WTC11 (cell line): ENCODE measurements around the gene IQGAP2. TPM values are rescaled to one million over a fixed set of nuclear protein-coding genes. Genes with fewer than 3 reads are reported as not detected.

Source experiments
- ATAC-seq: fragments of 200-7000 bp; cut with Tn5 transposase; 2 replicates; pipeline ENCODE4 v1.10.0; 2021; ENCODE audit warnings: mild to moderate bottlenecking, moderate library complexity
- CTCF ChIA-PET: fragments of 300-600 bp; sonication (Branson Sonifier 250); formaldehyde crosslinking; loops from one replicate; lab custom pipeline; 2021; ENCODE audit warnings: antibody characterized with exemption; lab: Charles Lee
- POLR2A ChIA-PET: fragments of 350-600 bp; sonication (Branson Sonifier 250); formaldehyde crosslinking; loops from one replicate; lab custom pipeline; 2021; ENCODE audit warnings: antibody characterized with exemption; lab: Charles Lee
- DNase-seq: peaks from one replicate; pipeline ENCODE4 v3.0.0; 2021; ENCODE audit warnings: low spot score
- H3K27ac Mint-ChIP-seq: 2 replicates; pipeline ENCODE4 v1.8.0; 2021; ENCODE audit warnings: mixed read lengths
- H3K27me3 Mint-ChIP-seq: 2 replicates; pipeline ENCODE4 v1.8.0; 2021; ENCODE audit warnings: low read depth, mild to moderate bottlenecking, moderate library complexity, mixed read lengths
- H3K36me3 Mint-ChIP-seq: 2 replicates; pipeline ENCODE4 v1.8.0; 2021; ENCODE audit warnings: mixed read lengths
- H3K4me1 Mint-ChIP-seq: 2 replicates; pipeline ENCODE4 v1.8.0; 2022; ENCODE audit warnings: mixed read lengths
- H3K4me3 Mint-ChIP-seq: 2 replicates; pipeline ENCODE4 v1.8.0; 2021; ENCODE audit warnings: mild to moderate bottlenecking, moderate library complexity, mixed read lengths
- H3K9me3 Mint-ChIP-seq: 2 replicates; pipeline ENCODE4 v1.8.0; 2021; ENCODE audit warnings: mixed read lengths
- EMX1 ChIP-seq: fragments of 250-450 bp; sonication (Bioruptor Pico); IDR thresholded peaks from 2 replicates; pipeline ENCODE4 v1.8.0; 2021; ENCODE audit warnings: mild to moderate bottlenecking
- FOXP1 ChIP-seq: sonication (generic); formaldehyde crosslinking; IDR thresholded peaks from 2 replicates; pipeline ENCODE4 v1.8.0; 2022; ENCODE audit warnings: missing genetic modification reagents, mild to moderate bottlenecking, moderate library complexity, borderline replicate concordance
- GRHL2 ChIP-seq: fragments of 250-450 bp; sonication (Bioruptor Pico); IDR thresholded peaks from 2 replicates; pipeline ENCODE4 v1.8.0; 2022; ENCODE audit warnings: mild to moderate bottlenecking, moderate library complexity; ENCODE audit not compliant: insufficient replicate concordance, severe bottlenecking
- JAZF1 ChIP-seq: fragments of 250-450 bp; sonication (Bioruptor Pico); IDR thresholded peaks from 2 replicates; pipeline ENCODE4 v1.9.0; 2021; ENCODE audit warnings: moderate library complexity, mild to moderate bottlenecking, inconsistent platforms
- MXD4 ChIP-seq: fragments of 250-450 bp; sonication (Bioruptor Pico); IDR thresholded peaks from 2 replicates; pipeline ENCODE4 v1.8.0; 2021; ENCODE audit warnings: mild to moderate bottlenecking, moderate library complexity, borderline replicate concordance
- NFYB ChIP-seq: sonication (generic); formaldehyde crosslinking; conservative IDR thresholded peaks from 2 replicates; pipeline ENCODE4 v1.8.0; 2022; ENCODE audit warnings: low read depth, missing genetic modification reagents
- OVOL2 ChIP-seq: fragments of 250-450 bp; sonication (Bioruptor Pico); IDR thresholded peaks from 2 replicates; pipeline ENCODE4 v1.9.0; 2021; ENCODE audit warnings: mild to moderate bottlenecking, borderline replicate concordance
- PRRX2 ChIP-seq: fragments of 250-450 bp; sonication (Bioruptor Pico); IDR thresholded peaks from 2 replicates; pipeline ENCODE4 v1.8.0; 2021; ENCODE audit warnings: mild to moderate bottlenecking
- SMAD4 ChIP-seq: sonication (generic); formaldehyde crosslinking; IDR thresholded peaks from 2 replicates; pipeline ENCODE4 v1.8.0; 2022; ENCODE audit warnings: mild to moderate bottlenecking, missing genetic modification reagents
- TCF7 ChIP-seq: sonication (generic); formaldehyde crosslinking; IDR thresholded peaks from 2 replicates; pipeline ENCODE4 v1.8.0; 2022; ENCODE audit warnings: mild to moderate bottlenecking, low read depth, missing genetic modification reagents, moderate library complexity
- TP53 ChIP-seq: sonication (generic); formaldehyde crosslinking; IDR thresholded peaks from 2 replicates; pipeline ENCODE4 v1.8.1; 2023; ENCODE audit warnings: mild to moderate bottlenecking, missing genetic modification reagents
- ZNF121 ChIP-seq: sonication (generic); formaldehyde crosslinking; IDR thresholded peaks from 2 replicates; pipeline ENCODE4 v1.8.0; 2023; ENCODE audit warnings: missing genetic modification reagents
- ZNF396 ChIP-seq: fragments of 250-450 bp; sonication (Bioruptor Pico); IDR thresholded peaks from 2 replicates; pipeline ENCODE4 v1.8.0; 2021; ENCODE audit warnings: mild to moderate bottlenecking, moderate library complexity, borderline replicate concordance
- ZNF416 ChIP-seq: fragments of 250-450 bp; sonication (Bioruptor Pico); IDR thresholded peaks from 2 replicates; pipeline ENCODE4 v1.9.0; 2021; ENCODE audit warnings: mild to moderate bottlenecking, inconsistent platforms
- total RNA-seq: library from RNA; stranded (reverse); gene quantifications from 3 replicates; pipeline ENCODE4 v1.2.3, GENCODE V29; 2021
- TF ChIP-seq, protein P1 (sequence below): sonication (generic); formaldehyde crosslinking; IDR thresholded peaks from 2 replicates; pipeline ENCODE4 v1.8.0; 2023; ENCODE audit warnings: missing genetic modification reagents
- TF ChIP-seq, protein P2 (sequence below): fragments of 250-450 bp; sonication (Bioruptor Pico); IDR thresholded peaks from 2 replicates; pipeline ENCODE4 v2.1.2; 2022; ENCODE audit warnings: mild to moderate bottlenecking, moderate library complexity
- TF ChIP-seq, protein P3 (sequence below): sonication (generic); formaldehyde crosslinking; IDR thresholded peaks from 2 replicates; pipeline ENCODE4 v1.8.1; 2022; ENCODE audit warnings: low read depth, mild to moderate bottlenecking, moderate library complexity, missing genetic modification reagents, borderline replicate concordance
- TF ChIP-seq, protein P4 (sequence below): sonication (generic); formaldehyde crosslinking; IDR thresholded peaks from 2 replicates; pipeline ENCODE4 v1.8.1; 2022; ENCODE audit warnings: low read depth, missing genetic modification reagents, borderline replicate concordance
- TF ChIP-seq, protein P5 (sequence below): sonication (generic); formaldehyde crosslinking; IDR thresholded peaks from 2 replicates; pipeline ENCODE4 v1.8.1; 2022; ENCODE audit warnings: mild to moderate bottlenecking, moderate library complexity, missing genetic modification reagents
- TF ChIP-seq, protein P6 (sequence below): sonication (generic); formaldehyde crosslinking; IDR thresholded peaks from 2 replicates; pipeline ENCODE4 v1.8.0; 2023; ENCODE audit warnings: mild to moderate bottlenecking, missing genetic modification reagents

IQGAP2 gene
- total RNA-seq, 1 experiment from 2014 or later, result 70.6 TPM

DNA sequence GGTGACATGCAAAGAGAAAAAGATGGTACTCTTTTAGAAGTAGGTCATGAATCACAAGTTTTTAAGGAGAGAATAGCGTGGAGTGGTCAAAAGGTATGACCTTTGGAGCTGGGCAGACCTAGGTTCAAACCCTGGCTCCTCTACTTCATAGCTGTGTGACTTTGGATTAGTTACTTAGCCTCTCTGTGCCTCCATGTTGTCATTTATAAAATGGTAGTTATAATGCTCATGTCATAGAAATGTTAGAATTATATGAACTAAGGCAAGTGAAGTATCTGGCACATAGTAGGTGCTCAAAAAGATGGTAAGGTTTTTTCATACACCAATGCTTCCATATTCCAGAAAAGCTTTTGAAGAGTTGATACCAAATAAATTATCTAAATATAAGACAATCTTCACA, 320.2 kb downstream of the IQGAP2 start:
- POLR2A ChIA-PET, result no interaction called here
- CTCF ChIA-PET, result no interaction called here
- H3K27ac Mint-ChIP-seq, result 0 out of 2 replicates have a peak overlapping the region, but pooled peaks have one; percentile 4

DNA sequence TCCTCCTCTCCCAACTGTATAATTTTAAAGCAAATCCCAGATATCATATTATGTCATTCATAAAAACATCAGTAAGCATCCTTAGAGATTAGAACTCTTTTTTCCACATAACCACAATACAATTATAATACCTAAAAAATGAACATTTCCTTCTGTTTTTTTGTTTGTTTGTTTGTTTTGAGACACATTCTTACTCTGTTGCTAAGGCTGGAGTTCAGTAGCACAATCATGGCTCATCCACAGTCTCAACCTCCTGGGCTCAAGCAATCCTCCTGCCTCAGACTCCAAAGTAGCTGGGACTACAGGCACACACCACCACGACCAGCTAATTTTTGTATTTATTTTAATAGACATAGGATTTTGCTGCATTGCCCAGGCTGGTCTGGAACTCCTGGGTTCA, 320.8 kb downstream of the IQGAP2 start:
- ChIA-PET POLR2A (no interaction called here), CTCF (no interaction called here)
- Mint-ChIP-seq H3K27ac (no peak overlapping the region), H3K36me3 (peaks cover 13% of the 10 kb centered on the region), H3K9me3 (peaks cover 5% of the 10 kb centered on the region), H3K27me3 (no peaks in the 10 kb centered on the region), H3K4me3 (no peak overlapping the region), H3K4me1 (peaks cover 8% of the 10 kb centered on the region)
- DNase-seq, result no peak
- ATAC-seq, result no peak
- TF ChIP-seq GRHL2 (no peak), OVOL2 (no peak), FOXP1 (no peak), NFYB (no peak), ZNF121 (CRISPR knock-in tag) (no peak), TCF7 (CRISPR knock-in tag) (no peak), ZNF416 (CRISPR knock-in tag) (no peak)
- TF ChIP-seq, protein P1, sequence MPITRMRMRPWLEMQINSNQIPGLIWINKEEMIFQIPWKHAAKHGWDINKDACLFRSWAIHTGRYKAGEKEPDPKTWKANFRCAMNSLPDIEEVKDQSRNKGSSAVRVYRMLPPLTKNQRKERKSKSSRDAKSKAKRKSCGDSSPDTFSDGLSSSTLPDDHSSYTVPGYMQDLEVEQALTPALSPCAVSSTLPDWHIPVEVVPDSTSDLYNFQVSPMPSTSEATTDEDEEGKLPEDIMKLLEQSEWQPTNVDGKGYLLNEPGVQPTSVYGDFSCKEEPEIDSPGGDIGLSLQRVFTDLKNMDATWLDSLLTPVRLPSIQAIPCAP, result no peak
- TF ChIP-seq, protein P2, sequence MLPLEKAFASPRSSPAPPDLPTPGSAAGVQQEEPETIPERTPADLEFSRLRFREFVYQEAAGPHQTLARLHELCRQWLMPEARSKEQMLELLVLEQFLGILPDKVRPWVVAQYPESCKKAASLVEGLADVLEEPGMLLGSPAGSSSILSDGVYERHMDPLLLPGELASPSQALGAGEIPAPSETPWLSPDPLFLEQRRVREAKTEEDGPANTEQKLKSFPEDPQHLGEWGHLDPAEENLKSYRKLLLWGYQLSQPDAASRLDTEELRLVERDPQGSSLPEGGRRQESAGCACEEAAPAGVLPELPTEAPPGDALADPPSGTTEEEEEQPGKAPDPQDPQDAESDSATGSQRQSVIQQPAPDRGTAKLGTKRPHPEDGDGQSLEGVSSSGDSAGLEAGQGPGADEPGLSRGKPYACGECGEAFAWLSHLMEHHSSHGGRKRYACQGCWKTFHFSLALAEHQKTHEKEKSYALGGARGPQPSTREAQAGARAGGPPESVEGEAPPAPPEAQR, result no peak

More for the DNA sequence above, 320.2 kb downstream of the IQGAP2 start:
- H3K4me3 Mint-ChIP-seq, result no peak overlapping the region
- no peaks in the 10 kb centered on the region for H3K27me3 Mint-ChIP-seq
- no peak for ATAC-seq
- peaks cover 8% of the 10 kb centered on the region for H3K36me3 Mint-ChIP-seq
- H3K4me1 Mint-ChIP-seq, result peaks cover 13% of the 10 kb centered on the region
- peaks cover 3% of the 10 kb centered on the region for H3K9me3 Mint-ChIP-seq
- TF ChIP-seq, protein P3, sequence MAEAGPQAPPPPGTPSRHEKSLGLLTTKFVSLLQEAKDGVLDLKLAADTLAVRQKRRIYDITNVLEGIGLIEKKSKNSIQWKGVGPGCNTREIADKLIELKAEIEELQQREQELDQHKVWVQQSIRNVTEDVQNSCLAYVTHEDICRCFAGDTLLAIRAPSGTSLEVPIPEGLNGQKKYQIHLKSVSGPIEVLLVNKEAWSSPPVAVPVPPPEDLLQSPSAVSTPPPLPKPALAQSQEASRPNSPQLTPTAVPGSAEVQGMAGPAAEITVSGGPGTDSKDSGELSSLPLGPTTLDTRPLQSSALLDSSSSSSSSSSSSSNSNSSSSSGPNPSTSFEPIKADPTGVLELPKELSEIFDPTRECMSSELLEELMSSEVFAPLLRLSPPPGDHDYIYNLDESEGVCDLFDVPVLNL, result no peak
- TF ChIP-seq ZNF396 (CRISPR knock-in tag) (no peak), PRRX2 (CRISPR knock-in tag) (no peak), TP53 (CRISPR knock-in tag) (no peak), SMAD4 (CRISPR knock-in tag) (no peak), ZNF121 (CRISPR knock-in tag) (no peak), MXD4 (CRISPR knock-in tag) (no peak), ZNF416 (CRISPR knock-in tag) (no peak), EMX1 (CRISPR knock-in tag) (no peak), JAZF1 (no peak)
- TF ChIP-seq, protein P4, sequence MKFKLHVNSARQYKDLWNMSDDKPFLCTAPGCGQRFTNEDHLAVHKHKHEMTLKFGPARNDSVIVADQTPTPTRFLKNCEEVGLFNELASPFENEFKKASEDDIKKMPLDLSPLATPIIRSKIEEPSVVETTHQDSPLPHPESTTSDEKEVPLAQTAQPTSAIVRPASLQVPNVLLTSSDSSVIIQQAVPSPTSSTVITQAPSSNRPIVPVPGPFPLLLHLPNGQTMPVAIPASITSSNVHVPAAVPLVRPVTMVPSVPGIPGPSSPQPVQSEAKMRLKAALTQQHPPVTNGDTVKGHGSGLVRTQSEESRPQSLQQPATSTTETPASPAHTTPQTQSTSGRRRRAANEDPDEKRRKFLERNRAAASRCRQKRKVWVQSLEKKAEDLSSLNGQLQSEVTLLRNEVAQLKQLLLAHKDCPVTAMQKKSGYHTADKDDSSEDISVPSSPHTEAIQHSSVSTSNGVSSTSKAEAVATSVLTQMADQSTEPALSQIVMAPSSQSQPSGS (CRISPR knock-in tag), result no peak
- TF ChIP-seq, protein P5, sequence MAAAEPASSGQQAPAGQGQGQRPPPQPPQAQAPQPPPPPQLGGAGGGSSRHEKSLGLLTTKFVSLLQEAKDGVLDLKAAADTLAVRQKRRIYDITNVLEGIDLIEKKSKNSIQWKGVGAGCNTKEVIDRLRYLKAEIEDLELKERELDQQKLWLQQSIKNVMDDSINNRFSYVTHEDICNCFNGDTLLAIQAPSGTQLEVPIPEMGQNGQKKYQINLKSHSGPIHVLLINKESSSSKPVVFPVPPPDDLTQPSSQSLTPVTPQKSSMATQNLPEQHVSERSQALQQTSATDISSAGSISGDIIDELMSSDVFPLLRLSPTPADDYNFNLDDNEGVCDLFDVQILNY (CRISPR knock-in tag), result no peak
- TF ChIP-seq, protein P6, sequence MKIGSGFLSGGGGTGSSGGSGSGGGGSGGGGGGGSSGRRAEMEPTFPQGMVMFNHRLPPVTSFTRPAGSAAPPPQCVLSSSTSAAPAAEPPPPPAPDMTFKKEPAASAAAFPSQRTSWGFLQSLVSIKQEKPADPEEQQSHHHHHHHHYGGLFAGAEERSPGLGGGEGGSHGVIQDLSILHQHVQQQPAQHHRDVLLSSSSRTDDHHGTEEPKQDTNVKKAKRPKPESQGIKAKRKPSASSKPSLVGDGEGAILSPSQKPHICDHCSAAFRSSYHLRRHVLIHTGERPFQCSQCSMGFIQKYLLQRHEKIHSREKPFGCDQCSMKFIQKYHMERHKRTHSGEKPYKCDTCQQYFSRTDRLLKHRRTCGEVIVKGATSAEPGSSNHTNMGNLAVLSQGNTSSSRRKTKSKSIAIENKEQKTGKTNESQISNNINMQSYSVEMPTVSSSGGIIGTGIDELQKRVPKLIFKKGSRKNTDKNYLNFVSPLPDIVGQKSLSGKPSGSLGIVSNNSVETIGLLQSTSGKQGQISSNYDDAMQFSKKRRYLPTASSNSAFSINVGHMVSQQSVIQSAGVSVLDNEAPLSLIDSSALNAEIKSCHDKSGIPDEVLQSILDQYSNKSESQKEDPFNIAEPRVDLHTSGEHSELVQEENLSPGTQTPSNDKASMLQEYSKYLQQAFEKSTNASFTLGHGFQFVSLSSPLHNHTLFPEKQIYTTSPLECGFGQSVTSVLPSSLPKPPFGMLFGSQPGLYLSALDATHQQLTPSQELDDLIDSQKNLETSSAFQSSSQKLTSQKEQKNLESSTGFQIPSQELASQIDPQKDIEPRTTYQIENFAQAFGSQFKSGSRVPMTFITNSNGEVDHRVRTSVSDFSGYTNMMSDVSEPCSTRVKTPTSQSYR (CRISPR knock-in tag), result no peak
- TF ChIP-seq, all 79 proteins: peak for 0
- DNase-seq, result no peak
